Islet of Langerhans (tissue), 1 donor: ENCODE results near the gene ITGB6.

Experiments used
- FAIRE-seq: peaks from one replicate; lab custom pipeline; 2011; peaks lifted over from hg19 to GRCh38; lab: Jason Lieb, UNC

Gene ITGB6, protein sequence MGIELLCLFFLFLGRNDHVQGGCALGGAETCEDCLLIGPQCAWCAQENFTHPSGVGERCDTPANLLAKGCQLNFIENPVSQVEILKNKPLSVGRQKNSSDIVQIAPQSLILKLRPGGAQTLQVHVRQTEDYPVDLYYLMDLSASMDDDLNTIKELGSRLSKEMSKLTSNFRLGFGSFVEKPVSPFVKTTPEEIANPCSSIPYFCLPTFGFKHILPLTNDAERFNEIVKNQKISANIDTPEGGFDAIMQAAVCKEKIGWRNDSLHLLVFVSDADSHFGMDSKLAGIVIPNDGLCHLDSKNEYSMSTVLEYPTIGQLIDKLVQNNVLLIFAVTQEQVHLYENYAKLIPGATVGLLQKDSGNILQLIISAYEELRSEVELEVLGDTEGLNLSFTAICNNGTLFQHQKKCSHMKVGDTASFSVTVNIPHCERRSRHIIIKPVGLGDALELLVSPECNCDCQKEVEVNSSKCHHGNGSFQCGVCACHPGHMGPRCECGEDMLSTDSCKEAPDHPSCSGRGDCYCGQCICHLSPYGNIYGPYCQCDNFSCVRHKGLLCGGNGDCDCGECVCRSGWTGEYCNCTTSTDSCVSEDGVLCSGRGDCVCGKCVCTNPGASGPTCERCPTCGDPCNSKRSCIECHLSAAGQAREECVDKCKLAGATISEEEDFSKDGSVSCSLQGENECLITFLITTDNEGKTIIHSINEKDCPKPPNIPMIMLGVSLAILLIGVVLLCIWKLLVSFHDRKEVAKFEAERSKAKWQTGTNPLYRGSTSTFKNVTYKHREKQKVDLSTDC

DNA sequence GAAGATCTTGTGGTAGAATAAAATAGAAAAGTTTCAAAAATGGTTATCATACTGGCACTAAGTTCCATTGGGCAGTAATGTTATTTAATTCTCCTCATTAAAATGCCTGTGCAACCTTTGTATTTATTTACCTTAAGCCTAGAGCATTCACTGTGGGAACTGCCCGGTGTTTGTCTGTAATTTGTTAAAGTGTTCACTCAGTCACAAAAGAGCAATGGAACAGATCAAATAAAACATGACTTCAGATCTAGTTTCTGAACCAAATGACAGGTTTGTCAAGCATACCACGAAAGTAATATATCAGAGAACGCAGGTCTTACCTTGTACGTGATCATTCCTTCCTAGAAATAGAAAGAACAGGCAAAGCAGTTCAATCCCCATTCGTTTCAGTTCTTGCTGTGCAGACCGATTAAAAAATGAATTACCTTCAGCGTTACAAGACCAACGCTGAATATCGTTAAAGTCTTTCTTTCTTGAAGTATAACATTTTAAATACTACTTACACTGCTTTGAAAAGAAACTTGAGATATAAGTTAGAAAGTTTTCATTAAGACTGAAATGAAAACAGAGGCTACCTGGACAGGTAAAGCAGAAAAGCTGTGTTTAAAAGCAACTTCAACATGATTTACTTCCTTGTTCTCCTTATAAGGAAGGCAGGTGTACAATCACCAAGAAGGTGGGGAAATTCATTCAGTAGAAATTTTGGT lies at the start of gene ITGB6:
Gene ITGB6 (minus strand): TSS at position 590 of the 707 bp plus-strand sequence. CDS start 209 bp downstream, at position 381.
- peak; percentile 53 for FAIRE-seq

GRCh38 chr2:160247296-160248035 lies 47.4 kb upstream of the ITGB6 start:
- FAIRE-seq = no peak

GRCh38 chr2:160246356-160246755 lies 46.3 kb upstream of the ITGB6 start:
- FAIRE-seq = no peak

GRCh38 chr2:160245614-160246155 lies 45.6 kb upstream of the ITGB6 start:
- no peak for FAIRE-seq

GRCh38 chr2:160242893-160243564 lies 43.0 kb upstream of the ITGB6 start:
- FAIRE-seq = no peak

- no peak for FAIRE-seq
Measured at GRCh38 chr2:160241251-160242137, 41.4 kb upstream of the ITGB6 start.

GRCh38 chr2:160239436-160239835 lies 39.4 kb upstream of the ITGB6 start:
- FAIRE-seq = no peak

DNA sequence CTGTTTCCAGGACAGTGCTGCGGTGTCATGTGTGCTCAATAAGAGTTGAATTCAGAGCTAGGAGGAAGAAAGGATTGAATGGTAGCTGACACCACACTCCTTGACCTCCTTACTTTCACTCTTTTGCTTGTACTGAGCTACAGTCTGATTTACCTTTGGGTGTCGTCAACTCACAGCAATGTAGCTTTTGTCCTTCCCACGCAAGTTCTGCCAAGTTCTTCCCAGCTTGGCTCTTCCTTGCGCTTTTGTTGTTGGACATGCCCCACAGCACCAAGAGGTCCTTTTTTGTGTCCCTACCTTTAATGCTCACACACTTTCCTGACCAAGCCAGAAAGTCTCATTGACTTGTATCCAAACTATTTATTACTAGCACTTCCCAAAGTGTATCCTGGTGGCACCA lies 38.3 kb upstream of the ITGB6 start:
- FAIRE-seq = no peak

DNA sequence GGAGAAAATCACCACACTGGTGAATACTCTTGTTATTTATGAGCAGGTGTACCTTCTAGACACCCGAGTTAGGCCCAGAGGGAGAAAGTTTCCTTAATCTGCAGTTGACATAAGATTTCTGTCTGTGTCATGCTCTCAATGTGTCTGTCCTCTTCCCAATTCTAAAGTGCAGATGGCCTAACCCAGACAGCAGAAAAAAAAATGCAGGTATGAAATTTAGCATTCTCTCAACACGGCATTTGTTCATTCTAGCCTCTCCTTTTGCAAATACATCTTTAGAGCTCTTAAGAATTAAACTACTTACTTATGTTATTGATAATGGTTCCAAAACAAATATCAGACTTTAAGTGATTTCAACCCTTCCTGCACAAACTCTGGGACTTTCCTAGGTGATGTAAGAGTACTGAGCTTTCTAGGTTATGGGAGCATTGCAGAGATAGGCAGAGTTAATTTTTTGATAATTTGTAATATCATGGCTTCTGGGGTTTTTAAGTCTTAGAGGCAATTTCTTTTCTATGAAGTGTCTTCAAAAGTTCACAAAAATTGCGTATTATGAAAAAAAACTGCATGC lies 32.9 kb upstream of the ITGB6 start:
- FAIRE-seq = no peak

GRCh38 chr2:160229591-160229990 lies 29.5 kb upstream of the ITGB6 start:
- FAIRE-seq = no peak

DNA sequence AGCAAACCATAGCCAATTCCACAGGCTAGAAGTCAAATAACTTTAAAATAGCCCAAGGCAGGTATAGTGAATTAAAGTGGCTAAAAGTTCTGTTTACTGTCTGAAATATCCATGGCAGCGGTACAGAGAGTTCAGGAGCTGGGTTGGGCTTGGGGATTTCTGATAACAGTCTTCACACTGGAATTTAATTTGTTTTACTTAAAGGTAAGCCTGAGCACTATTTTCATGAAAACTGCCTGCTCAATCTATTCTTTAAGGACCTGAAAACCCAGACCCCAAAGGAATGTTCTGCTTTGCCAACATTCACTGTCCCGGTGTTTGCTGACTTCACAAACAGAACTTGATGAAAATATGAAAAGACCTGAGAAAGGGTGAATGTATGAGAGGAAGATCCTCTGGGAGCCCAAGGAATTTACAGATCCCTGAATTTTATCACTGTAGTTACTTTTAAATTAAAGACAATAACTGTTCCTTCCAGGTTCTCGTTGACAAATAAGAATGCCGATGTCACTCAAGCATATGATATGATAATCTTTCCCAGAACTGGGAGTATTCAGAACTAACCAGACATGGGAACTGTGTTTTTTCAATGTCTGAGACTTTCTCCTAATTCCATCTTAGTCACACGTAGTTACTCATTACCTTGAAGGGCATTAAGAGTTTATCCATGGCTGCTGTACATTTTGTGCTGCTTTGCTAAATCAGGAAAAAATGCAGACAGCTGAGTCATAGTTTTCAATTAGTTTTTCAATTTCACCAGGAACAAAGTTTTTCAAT lies 28.3 kb upstream of the ITGB6 start:
- peak; percentile 36 for FAIRE-seq

DNA sequence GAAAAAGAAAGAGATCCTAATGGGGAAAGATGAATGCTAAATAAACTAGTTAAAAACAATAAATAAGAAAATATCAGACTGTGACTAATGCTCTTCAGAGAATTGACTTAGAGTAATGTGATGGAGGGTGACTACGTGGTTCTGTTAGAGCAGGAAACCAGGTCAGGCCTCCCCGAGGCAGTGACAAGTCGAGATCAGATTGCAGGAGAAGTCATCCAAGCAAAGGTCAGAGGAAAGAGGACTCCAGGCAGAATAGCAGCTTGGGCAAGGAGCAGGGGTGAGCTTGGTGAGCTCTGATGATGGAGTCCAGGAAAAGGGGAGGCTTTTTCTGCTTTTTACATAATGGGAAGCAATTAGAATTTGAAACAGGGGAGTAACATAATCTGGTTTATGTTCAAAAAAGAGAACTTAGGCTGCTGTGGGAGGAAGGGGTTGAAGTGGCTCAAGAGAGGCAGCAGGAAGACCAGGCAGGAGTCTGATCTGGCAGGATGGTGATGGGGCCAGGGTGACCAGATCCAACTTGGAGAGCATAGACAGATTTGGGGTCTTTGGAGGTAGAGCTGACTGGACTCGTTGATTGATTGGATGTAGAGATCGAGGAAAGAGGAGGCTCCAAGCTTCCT lies 27.3 kb upstream of the ITGB6 start:
- no peak for FAIRE-seq

DNA sequence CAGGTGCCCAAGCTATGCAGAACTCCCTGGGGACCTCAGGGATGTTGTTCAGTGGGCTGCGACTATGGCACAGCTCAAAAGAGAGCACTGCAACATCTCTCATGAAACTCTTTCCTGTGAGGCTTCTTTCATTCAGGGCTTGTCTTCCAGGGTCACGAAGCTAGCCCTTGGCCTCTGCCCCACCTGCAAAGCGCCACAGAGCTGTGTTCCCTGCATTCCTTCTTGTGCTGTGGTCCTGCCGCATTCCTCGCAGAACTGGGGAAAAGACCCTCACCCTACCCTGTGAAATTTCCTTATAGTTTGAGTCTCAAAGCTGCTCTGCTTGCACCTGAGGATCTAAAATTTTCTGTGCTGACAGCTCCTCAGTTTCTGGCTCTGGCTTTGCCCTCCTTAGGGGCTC lies 26.3 kb upstream of the ITGB6 start:
- no peak for FAIRE-seq

DNA sequence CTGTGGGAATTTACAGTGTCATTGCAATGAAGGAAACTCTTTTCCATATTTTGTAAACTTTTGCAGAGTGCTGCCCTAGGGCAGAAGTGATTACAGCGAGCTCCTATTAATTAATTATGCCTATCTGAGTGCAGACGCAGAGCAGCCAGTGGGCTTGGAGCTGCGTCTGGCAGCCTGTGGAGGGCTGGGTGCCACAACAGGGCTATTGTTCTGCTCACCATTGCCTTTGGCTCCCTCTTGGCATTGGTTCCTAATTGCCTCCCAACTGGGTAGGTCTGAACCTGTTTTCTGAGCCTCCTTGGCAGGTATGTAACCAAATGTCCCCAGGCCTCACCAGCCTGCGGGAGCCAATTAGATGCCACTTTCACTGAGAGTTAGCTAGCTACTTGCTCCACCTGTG lies 25.6 kb upstream of the ITGB6 start:
- no peak for FAIRE-seq

DNA sequence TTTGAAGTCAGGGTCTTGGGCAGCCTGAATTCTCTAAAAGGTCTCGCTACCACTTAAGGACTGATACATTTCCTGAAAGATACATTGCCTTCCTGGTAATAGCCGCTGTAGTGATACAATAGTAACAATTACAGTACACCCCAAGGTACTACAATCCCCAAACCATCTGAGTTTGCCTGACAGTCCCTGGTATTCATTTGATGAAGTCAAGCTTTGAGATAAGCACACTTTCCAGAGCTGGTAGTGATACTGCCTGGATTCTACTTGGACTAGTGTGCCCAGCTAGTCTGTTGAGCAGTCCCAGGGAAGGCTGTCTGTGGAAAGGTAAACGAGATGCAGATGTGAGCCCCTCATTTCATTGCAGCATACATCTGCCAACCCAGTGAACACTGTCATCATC lies 24.4 kb upstream of the ITGB6 start:
- no peak for FAIRE-seq

- no peak for FAIRE-seq
Measured at GRCh38 chr2:160224060-160224459, 24.0 kb upstream of the ITGB6 start.

DNA sequence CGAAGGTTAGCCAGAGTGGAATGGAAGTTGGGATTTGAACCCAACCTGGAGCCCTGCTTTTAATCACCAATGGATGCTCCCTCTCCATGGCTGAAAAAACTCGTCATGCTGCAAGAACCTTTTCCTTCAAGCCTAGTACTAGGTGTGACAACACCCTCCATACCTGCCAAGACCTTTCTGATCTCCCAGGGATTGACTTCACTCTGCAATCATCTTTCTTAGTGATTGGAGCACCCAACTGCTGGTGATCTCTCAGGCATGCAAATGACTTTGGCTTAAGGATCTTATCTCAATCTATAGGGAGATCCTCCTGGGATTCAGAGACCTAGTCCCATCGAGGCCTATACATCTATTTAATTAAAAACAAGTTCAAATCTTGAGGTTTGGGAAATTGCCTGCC lies 23.5 kb upstream of the ITGB6 start:
- no peak for FAIRE-seq

GRCh38 chr2:160222546-160223283 lies 22.6 kb upstream of the ITGB6 start:
- FAIRE-seq = no peak
